PC-3 (cell line): Measurements from ENCODE around the gene STK38L. TPM values are rescaled to one million over a fixed set of nuclear protein-coding genes. Genes with fewer than 3 reads are reported as not detected.

Experiments
- ATAC-seq: fragments of 200-7000 bp; cut with Tn5 transposase; 2 replicates; pipeline ENCODE4 v1.9.1; 2020; ENCODE audit warnings: mild to moderate bottlenecking, moderate library complexity
- BruUV-seq: library from RNA; stranded (reverse); fragments of 400-500 nt; replicated peaks from 2 replicates; lab custom pipeline; 2021; lab: Mats Ljungman, UMichigan
- CTCF ChIA-PET: fragments of 300-600 bp; sonication (Branson Sonifier 250); formaldehyde crosslinking; loops from one replicate; lab custom pipeline; 2022; ENCODE audit warnings: antibody characterized with exemption; lab: Charles Lee
- POLR2A ChIA-PET: fragments of 300-600 bp; sonication (Branson Sonifier 250); formaldehyde crosslinking; loops from one replicate; lab custom pipeline; 2022; ENCODE audit warnings: antibody characterized with exemption; ENCODE audit not compliant: unreplicated experiment; lab: Charles Lee
- DNase-seq: peaks from one replicate; pipeline ENCODE4 v3.0.0-alpha.2; 2015
- H2AFZ ChIP-seq: fragments of 300-600 bp; sonication (generic); 2 replicates; pipeline ENCODE4 v1.6.0; 2016; ENCODE audit warnings: antibody characterized with exemption, low read length
- H3F3A ChIP-seq: fragments of 300-600 bp; sonication (generic); one replicate; pipeline ENCODE4 v1.6.0; 2017; ENCODE audit warnings: antibody characterized with exemption, low read length, control low read depth, mild to moderate bottlenecking; ENCODE audit not compliant: unreplicated experiment
- H3K27ac ChIP-seq: fragments of 300-600 bp; sonication (generic); 2 replicates; pipeline ENCODE4 v1.5.1; 2016; ENCODE audit warnings: mild to moderate bottlenecking, low read length
- H3K27me3 ChIP-seq: fragments of 300-600 bp; sonication (generic); 2 replicates; pipeline ENCODE4 v1.6.1; 2016; ENCODE audit warnings: low read length, mixed read lengths
- H3K36me3 ChIP-seq: fragments of 300-600 bp; sonication (generic); 2 replicates; pipeline ENCODE4 v1.6.1; 2016; ENCODE audit warnings: low read depth, mixed run types, low read length, mixed read lengths
- H3K4me1 ChIP-seq: fragments of 300-600 bp; sonication (generic); 2 replicates; pipeline ENCODE4 v1.5.1; 2016; ENCODE audit warnings: low read length; ENCODE audit not compliant: insufficient read depth
- H3K4me2 ChIP-seq: fragments of 300-600 bp; sonication (generic); 2 replicates; pipeline ENCODE4 v1.6.0; 2016; ENCODE audit warnings: low read length
- H3K4me3 ChIP-seq: fragments of 300-600 bp; sonication (generic); 2 replicates; pipeline ENCODE4 v1.5.1; 2016; ENCODE audit warnings: mild to moderate bottlenecking, low read length, mixed read lengths
- H3K79me2 ChIP-seq: fragments of 300-600 bp; sonication (generic); 2 replicates; pipeline ENCODE4 v1.6.1; 2017; ENCODE audit warnings: low read length, mixed read lengths
- H3K9ac ChIP-seq: fragments of 300-600 bp; sonication (generic); 2 replicates; pipeline ENCODE4 v1.6.0; 2016; ENCODE audit warnings: mild to moderate bottlenecking, low read length
- H3K9me2 ChIP-seq: fragments of 300-600 bp; sonication (generic); replicated peaks from 2 replicates; pipeline ENCODE4 v1.6.1; 2016; ENCODE audit warnings: mixed run types, low read length, mixed read lengths
- H3K9me3 ChIP-seq: fragments of 300-600 bp; sonication (generic); 2 replicates; pipeline ENCODE4 v1.6.1; 2016; ENCODE audit warnings: low read length, mixed read lengths
- H4K20me1 ChIP-seq: fragments of 300-600 bp; sonication (generic); 2 replicates; pipeline ENCODE4 v1.6.1; 2016; ENCODE audit warnings: low read length, mixed read lengths
- EZH2 ChIP-seq: fragments of 300-600 bp; sonication (generic); IDR thresholded peaks from one replicate; pipeline ENCODE4 v1.6.1; 2017; ENCODE audit warnings: antibody characterized with exemption, mild to moderate bottlenecking, low read length; ENCODE audit not compliant: unreplicated experiment
- EZH2phosphoT487 ChIP-seq: fragments of 300-600 bp; sonication (generic); IDR thresholded peaks from 2 replicates; pipeline ENCODE4 v1.6.1; 2018; ENCODE audit warnings: mild to moderate bottlenecking, antibody characterized with exemption, low read length, borderline replicate concordance
- intact Hi-C: fragments of 100-400 bp; cut with micrococcal nuclease; formaldehyde crosslinking; loops from 2 replicates; pipeline ENCODE4 v1.9.0; 2023
- total RNA-seq: library from RNA; depleted of rRNA; stranded (reverse); fragments of >200 nt; gene quantifications from 2 replicates; pipeline ENCODE4 v1.2.3, GENCODE V29; 2014
- TF ChIP-seq, protein P1 (sequence below): fragments of 300-600 bp; sonication (generic); conservative IDR thresholded peaks from 2 replicates; pipeline ENCODE4 v1.5.1; 2017; ENCODE audit warnings: antibody characterized with exemption, low read depth, mild to moderate bottlenecking, low read length

The STK38L gene
- total RNA-seq, 1 experiment from 2014 or later, result 32.3 TPM

DNA sequence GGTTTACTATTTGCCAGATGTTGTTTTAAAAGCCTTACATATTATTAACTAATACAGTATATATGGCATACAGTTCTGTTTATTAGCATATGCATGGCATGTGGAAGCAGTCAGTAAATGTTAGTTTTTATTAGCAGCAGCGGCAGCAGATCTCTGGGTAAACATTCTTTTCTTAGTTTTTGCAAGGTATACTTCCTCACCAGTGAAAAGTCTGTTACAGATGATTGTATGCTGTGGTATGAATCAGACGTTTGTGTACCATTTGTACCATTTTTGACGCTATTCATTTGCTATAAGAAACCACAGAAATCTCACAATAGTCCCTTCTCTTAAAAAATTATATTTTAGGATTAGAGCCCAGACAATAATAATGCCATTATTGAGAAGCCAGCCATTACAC is 17.8 kb downstream of the STK38L start:
- no peak overlapping the region for H2AFZ ChIP-seq
- H4K20me1 ChIP-seq, result no peaks in the 10 kb centered on the region
- peaks cover 25% of the 10 kb centered on the region for H3K4me1 ChIP-seq
- no peak overlapping the region for H3K9ac ChIP-seq
- TF ChIP-seq EZH2 (no peak), EZH2phosphoT487 (no peak)
- TF ChIP-seq, protein P1, sequence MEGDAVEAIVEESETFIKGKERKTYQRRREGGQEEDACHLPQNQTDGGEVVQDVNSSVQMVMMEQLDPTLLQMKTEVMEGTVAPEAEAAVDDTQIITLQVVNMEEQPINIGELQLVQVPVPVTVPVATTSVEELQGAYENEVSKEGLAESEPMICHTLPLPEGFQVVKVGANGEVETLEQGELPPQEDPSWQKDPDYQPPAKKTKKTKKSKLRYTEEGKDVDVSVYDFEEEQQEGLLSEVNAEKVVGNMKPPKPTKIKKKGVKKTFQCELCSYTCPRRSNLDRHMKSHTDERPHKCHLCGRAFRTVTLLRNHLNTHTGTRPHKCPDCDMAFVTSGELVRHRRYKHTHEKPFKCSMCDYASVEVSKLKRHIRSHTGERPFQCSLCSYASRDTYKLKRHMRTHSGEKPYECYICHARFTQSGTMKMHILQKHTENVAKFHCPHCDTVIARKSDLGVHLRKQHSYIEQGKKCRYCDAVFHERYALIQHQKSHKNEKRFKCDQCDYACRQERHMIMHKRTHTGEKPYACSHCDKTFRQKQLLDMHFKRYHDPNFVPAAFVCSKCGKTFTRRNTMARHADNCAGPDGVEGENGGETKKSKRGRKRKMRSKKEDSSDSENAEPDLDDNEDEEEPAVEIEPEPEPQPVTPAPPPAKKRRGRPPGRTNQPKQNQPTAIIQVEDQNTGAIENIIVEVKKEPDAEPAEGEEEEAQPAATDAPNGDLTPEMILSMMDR, result no peak
- H3K27me3 ChIP-seq, result no peaks in the 10 kb centered on the region
- ATAC-seq (peak; percentile 95), DNase-seq (peak; percentile 77)
- no peaks in the 10 kb centered on the region for H3K36me3 ChIP-seq
- peak overlapping the region; percentile 1; the same call in 1 of the 2 replicates for H3K4me3 ChIP-seq
- no peaks in the 10 kb centered on the region for H3K9me2 ChIP-seq
- peak overlapping the region; percentile 45 for H3K4me2 ChIP-seq
- ChIA-PET POLR2A (no interaction called here), CTCF (no interaction called here)
- no peaks in the 10 kb centered on the region for H3F3A ChIP-seq
- BruUV-seq, result no TSS peak
- H3K27ac ChIP-seq, result peak overlapping the region; percentile 48; the same call in 1 of the 2 replicates
- H3K79me2 ChIP-seq, result peaks cover 21% of the 10 kb centered on the region
- intact Hi-C loops, result loop anchor here (2.0 to 5.0 kb wide), 3 partner anchors 45 to 240 kb away; partner anchors contain the start of gene MED21
- no peaks in the 10 kb centered on the region for H3K9me3 ChIP-seq

DNA sequence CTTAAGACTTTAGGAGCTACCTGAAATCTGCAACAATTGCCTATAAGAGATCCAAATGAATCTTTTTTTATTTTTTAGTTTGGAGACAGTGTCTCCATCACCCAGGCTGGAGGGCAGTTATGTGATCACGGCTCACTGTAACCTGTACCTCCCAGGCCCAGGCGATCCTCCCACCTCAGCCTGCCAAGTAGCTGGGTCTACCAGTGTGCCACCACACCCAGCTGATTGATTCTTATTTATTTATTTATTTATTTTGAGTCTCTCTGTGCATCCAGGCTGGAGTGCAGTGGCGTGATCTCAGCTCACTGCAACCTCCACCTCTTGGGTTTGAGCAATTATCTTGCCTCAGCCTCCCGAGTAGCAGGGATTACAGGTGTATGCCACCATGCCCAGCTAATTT is 26.1 kb downstream of the STK38L start:
- Histone ChIP-seq H3K79me2 (peaks cover 9% of the 10 kb centered on the region), H3K4me1 (no peaks in the 10 kb centered on the region), H3K9ac (no peak overlapping the region)

DNA sequence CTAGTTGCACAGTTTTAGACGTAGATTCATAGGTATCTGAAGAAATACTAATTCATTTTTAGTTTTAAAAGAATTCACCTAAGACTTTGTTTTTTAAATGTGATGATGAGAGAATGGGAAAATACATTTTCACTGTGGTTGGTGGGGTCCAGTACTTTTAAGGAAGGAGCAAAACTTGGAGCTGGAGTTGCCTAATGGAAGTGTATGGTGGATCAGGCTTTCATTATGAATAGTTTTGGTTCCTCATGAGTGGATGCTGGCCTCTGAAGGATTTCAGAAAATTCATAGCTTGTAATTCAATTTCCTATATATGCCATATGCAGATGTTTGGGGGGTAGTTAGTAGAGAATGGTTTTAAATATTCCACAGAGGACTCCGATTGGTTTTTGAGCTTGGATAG is 27.1 kb downstream of the STK38L start:
- no peak for TF ChIP-seq EZH2phosphoT487
- TF ChIP-seq, protein P1, result no peak
- TF ChIP-seq EZH2, result no peak
- Histone ChIP-seq H3K27ac (no peak overlapping the region), H3K79me2 (peaks cover 9% of the 10 kb centered on the region), H4K20me1 (no peaks in the 10 kb centered on the region), H3K4me2 (no peak overlapping the region), H3K4me3 (no peak overlapping the region), H3K4me1 (no peaks in the 10 kb centered on the region), H2AFZ (no peak overlapping the region), H3K9me2 (no peaks in the 10 kb centered on the region), H3K36me3 (no peaks in the 10 kb centered on the region; the same call in 1 of the 2 replicates), H3F3A (no peaks in the 10 kb centered on the region), H3K27me3 (no peaks in the 10 kb centered on the region), H3K9ac (no peak overlapping the region), H3K9me3 (no peaks in the 10 kb centered on the region)
- DNase-seq, result no peak
- BruUV-seq, result no TSS peak
- no peak for ATAC-seq
- intact Hi-C loops, result no loop called here
- CTCF ChIA-PET, result interaction anchor here (0.8 kb wide), 1 partner anchor 35 kb away, joined by 4 read pairs; no protein-coding TSS in a partner anchor
- POLR2A ChIA-PET, result no interaction called here

More for the DNA sequence above, 26.1 kb downstream of the STK38L start:
- Histone ChIP-seq H3K36me3 (no peaks in the 10 kb centered on the region; the same call in 1 of the 2 replicates), H4K20me1 (no peaks in the 10 kb centered on the region), H3K9me2 (no peaks in the 10 kb centered on the region), H3K4me2 (no peak overlapping the region), H2AFZ (no peak overlapping the region), H3K27me3 (no peaks in the 10 kb centered on the region), H3F3A (no peaks in the 10 kb centered on the region), H3K27ac (no peak overlapping the region), H3K4me3 (no peak overlapping the region), H3K9me3 (no peaks in the 10 kb centered on the region)
- DNase-seq, result no peak
- CTCF ChIA-PET, result interaction anchor here (0.6 kb wide), 1 partner anchor 8 kb away, joined by 3 read pairs; no protein-coding TSS in a partner anchor
- no peak for ATAC-seq
- TF ChIP-seq EZH2 (no peak), EZH2phosphoT487 (no peak)
- TF ChIP-seq, protein P1, result no peak
- no TSS peak for BruUV-seq
- POLR2A ChIA-PET, result no interaction called here
- intact Hi-C loops, result no loop called here
